ENCODE measurements around the gene LUC7L. TPM values are rescaled to one million over a fixed set of nuclear protein-coding genes. Genes with fewer than 3 reads are reported as not detected.

The LUC7L gene
- polyA plus RNA-seq = 17.1 and 24.7 TPM in 2 replicates

GRCh38 chr16:228852-229730 is at the start of gene LUC7L:
Gene LUC7L (minus strand): TSS chr16:229449. CDS start chr16:229339, 110 bp downstream.

GRCh38 chr16:275786-276232 is 46.6 kb upstream of the LUC7L start, which contains the start of gene RGS11:
Gene RGS11 (minus strand): TSS chr16:275944. CDS start chr16:275911, 33 bp downstream.

DNA sequence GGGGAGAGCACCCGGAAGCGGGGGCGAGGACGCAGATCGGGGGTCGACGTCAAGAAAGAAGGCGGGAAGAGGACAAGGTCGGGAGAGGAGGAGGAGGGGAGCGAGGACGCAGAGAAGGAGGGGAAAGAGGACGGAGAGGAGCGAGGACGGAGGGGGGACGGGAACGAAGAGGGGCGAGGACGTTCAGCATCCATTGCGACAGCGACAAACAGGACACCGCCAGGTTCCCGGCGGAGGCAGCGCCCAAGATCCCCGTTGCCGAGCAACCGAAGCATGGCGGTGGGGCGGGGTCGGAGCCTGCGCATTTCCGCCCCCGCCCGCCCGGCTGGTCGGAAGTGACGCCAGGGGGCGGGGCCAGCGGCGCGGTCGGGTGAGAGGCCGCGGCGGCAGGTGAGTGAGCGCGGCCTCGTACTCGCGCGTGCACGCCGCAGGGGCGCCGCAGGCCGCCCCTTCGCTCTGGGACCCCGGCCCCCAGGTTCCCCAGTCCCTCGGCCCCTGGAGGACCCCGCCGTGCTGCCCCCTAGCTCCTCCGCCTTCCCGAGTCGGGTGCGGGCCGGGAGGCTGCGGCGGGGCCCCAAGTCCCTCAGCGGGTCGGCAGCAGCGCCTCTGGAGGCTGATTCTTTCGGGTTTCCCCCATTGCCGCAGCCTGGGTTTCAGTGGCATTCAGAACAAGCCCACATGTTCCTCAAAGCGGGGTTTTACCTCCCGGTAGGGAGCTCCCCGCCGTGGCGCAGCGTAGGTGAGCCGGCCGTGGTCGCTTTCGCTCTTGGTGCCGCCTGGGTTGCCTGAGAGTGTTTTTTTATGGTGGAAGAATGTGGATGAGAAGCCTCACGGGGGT is 5.4 kb upstream of the LUC7L start, which contains the start of gene FAM234A:
Gene FAM234A, plus strand, starts transcription at position 354 of the 838 bp plus-strand sequence. CDS start 19,593 bp downstream, outside the sequence.

DNA sequence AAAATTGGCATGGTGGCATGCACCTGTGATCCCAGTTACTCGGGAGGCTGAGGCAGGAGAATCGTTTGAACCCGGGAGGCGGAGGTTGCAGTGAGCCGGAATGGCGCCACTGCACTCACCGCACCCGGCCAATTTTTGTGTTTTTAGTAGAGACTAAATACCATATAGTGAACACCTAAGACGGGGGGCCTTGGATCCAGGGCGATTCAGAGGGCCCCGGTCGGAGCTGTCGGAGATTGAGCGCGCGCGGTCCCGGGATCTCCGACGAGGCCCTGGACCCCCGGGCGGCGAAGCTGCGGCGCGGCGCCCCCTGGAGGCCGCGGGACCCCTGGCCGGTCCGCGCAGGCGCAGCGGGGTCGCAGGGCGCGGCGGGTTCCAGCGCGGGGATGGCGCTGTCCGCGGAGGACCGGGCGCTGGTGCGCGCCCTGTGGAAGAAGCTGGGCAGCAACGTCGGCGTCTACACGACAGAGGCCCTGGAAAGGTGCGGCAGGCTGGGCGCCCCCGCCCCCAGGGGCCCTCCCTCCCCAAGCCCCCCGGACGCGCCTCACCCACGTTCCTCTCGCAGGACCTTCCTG is 49.1 kb downstream of the LUC7L start, which contains the start of gene HBQ1:
Gene HBQ1, plus strand, starts transcription at position 359 of the 575 bp plus-strand sequence. Its CDS starts 28 bp downstream, at position 387.

DNA sequence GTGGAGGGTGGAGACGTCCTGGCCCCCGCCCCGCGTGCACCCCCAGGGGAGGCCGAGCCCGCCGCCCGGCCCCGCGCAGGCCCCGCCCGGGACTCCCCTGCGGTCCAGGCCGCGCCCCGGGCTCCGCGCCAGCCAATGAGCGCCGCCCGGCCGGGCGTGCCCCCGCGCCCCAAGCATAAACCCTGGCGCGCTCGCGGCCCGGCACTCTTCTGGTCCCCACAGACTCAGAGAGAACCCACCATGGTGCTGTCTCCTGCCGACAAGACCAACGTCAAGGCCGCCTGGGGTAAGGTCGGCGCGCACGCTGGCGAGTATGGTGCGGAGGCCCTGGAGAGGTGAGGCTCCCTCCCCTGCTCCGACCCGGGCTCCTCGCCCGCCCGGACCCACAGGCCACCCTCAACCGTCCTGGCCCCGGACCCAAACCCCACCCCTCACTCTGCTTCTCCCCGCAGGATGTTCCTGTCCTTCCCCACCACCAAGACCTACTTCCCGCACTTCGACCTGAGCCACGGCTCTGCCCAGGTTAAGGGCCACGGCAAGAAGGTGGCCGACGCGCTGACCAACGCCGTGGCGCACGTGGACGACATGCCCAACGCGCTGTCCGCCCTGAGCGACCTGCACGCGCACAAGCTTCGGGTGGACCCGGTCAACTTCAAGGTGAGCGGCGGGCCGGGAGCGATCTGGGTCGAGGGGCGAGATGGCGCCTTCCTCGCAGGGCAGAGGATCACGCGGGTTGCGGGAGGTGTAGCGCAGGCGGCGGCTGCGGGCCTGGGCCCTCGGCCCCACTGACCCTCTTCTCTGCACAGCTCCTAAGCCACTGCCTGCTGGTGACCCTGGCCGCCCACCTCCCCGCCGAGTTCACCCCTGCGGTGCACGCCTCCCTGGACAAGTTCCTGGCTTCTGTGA is 52.5 kb downstream of the LUC7L start, which contains the start of gene HBA1:
Gene HBA1, plus strand, starts transcription at position 204 of the 906 bp plus-strand sequence. Its CDS starts 37 bp downstream, at position 241.

GRCh38 chr16:172374-172941 is 56.8 kb downstream of the LUC7L start, which contains the start of gene HBA2:
Gene HBA2 (plus strand): TSS chr16:172876. CDS start chr16:172913, 37 bp downstream.

DNA sequence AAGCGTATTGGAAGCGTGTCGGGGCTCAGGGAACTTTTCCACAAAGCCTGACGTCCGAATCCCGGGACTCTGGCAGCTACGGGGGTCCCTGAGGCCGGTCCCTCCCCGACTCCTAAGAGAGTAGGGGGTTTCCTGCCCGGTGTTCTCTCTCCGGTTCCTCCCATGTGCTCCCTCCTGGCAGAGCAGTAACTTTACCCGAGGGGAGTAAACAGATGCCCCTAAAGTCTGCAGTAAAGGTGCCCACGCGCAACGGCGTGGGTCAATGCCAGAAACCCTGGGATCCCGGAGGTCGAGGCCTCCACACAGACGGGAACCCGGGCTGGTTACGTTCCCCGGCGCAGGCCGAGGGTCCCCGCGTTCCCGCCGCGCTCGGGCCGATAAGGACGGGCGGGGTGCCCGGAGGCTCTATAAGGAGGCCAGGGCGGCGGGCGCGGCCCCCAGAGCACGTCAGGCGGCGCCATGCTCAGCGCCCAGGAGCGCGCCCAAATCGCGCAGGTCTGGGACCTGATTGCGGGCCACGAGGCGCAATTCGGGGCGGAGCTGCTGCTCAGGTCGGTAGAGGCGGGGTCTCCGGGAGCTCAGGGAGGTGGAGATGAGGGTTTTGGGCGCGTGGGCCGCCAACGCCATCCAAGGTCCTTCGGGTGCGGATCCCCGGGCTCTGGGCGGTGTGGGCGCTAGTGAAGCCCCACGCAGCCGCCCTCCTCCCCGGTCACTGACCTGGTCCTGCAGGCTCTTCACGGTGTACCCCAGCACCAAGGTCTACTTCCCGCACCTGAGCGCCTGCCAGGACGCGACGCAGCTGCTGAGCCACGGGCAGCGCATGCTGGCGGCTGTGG is 63.5 kb downstream of the LUC7L start, which contains the start of gene HBM:
Gene HBM, plus strand, starts transcription at position 440 of the 836 bp plus-strand sequence. Its CDS starts 20 bp downstream, at position 460.

GRCh38 chr16:152141-153128 is 76.8 kb downstream of the LUC7L start, which contains the start of gene HBZ:
Gene HBZ (plus strand): TSS chr16:152644. CDS start chr16:152910, 266 bp downstream.

Other genes with a start within 250 kb of the LUC7L start
- 59.0 and 90.8 TPM in 2 replicates for gene POLR3K, start 175.8 kb downstream of the LUC7L start, polyA plus RNA-seq
- gene SNRNP25, start 175.6 kb downstream of the LUC7L start, polyA plus RNA-seq = 61.9 and 74.7 TPM in 2 replicates
- 0.64 and 1.5 TPM in 2 replicates for gene RHBDF1, start 156.8 kb downstream of the LUC7L start, polyA plus RNA-seq
- 2.1 and 5.7 TPM in 2 replicates for gene MPG, start 151.2 kb downstream of the LUC7L start, polyA plus RNA-seq
- gene NPRL3, start 90.8 kb downstream of the LUC7L start, polyA plus RNA-seq = 1.3 and 2.8 TPM in 2 replicates
- gene HBZ, start 76.8 kb downstream of the LUC7L start, polyA plus RNA-seq = not detected in 2 replicates
- 0.55 TPM in 1 of 2 replicates, not detected in the other for gene HBM, start 63.5 kb downstream of the LUC7L start, polyA plus RNA-seq
- 1.9 and 48.0 TPM in 2 replicates for gene HBA2, start 56.6 kb downstream of the LUC7L start, polyA plus RNA-seq
- gene HBA1, start 52.8 kb downstream of the LUC7L start, polyA plus RNA-seq = 99.3 and 127 TPM in 2 replicates
- 2.3 and 4.8 TPM in 2 replicates for gene HBQ1, start 49.0 kb downstream of the LUC7L start, polyA plus RNA-seq
- 6.5 and 10.2 TPM in 2 replicates for gene FAM234A, start 5.4 kb upstream of the LUC7L start, polyA plus RNA-seq
- 2.8 and 2.9 TPM in 2 replicates for gene RGS11, start 46.5 kb upstream of the LUC7L start, polyA plus RNA-seq
- gene ARHGDIG, start 51.1 kb upstream of the LUC7L start, polyA plus RNA-seq = 2.6 and 15.2 TPM in 2 replicates
- 4.0 TPM in 1 of 2 replicates, not detected in the other for gene PDIA2, start 53.7 kb upstream of the LUC7L start, polyA plus RNA-seq
- 0.25 and 0.26 TPM in 2 replicates for gene AXIN1, start 123.3 kb upstream of the LUC7L start, polyA plus RNA-seq
- 10.1 and 15.9 TPM in 2 replicates for gene MRPL28, start 141.1 kb upstream of the LUC7L start, polyA plus RNA-seq
- gene PGAP6, start 152.5 kb upstream of the LUC7L start, polyA plus RNA-seq = 0.07 and 0.27 TPM in 2 replicates
- 3.8 and 4.8 TPM in 2 replicates for gene NME4, start 167.8 kb upstream of the LUC7L start, polyA plus RNA-seq
- gene DECR2, start 172.4 kb upstream of the LUC7L start, polyA plus RNA-seq = 3.3 and 5.9 TPM in 2 replicates
- 1.1 and 1.6 TPM in 2 replicates for gene RAB11FIP3, start 196.2 kb upstream of the LUC7L start, polyA plus RNA-seq